K562 (cell line): ENCODE data around the gene ORMDL3. TPM values are rescaled to one million over a fixed set of nuclear protein-coding genes. Genes with fewer than 3 reads are reported as not detected.
A peak's percentile ranks its signal among the peaks of the same experiment; 100 is the strongest.

Experiments used
- BRD9 ChIP-seq: fragments of 450-650 bp; IDR thresholded peaks from 2 replicates; pipeline ENCODE4 v1.6.1; 2018; ENCODE audit warnings: low read depth; ENCODE audit not compliant: partially characterized antibody
- COPS2 ChIP-seq: fragments of 450-650 bp; conservative IDR thresholded peaks from 2 replicates; pipeline ENCODE4 v1.6.1; 2016; ENCODE audit warnings: mild to moderate bottlenecking, moderate library complexity
- DDX20 ChIP-seq: fragments of 450-650 bp; IDR thresholded peaks from 2 replicates; pipeline ENCODE4 v1.6.1; 2016; ENCODE audit warnings: missing genetic modification characterization, low read depth, mild to moderate bottlenecking, missing compliant biosample characterization, moderate library complexity
- FOXK2 ChIP-seq, 2 experiments: fragments of 450-650 bp; IDR thresholded peaks in 1 of 2; conservative IDR thresholded peaks in 1 of 2; 2 replicates each; pipeline ENCODE4 v1.6.1; 2016; ENCODE audit warnings: low read depth in 2 of 2, mild to moderate bottlenecking in 1 of 2
- HDAC3 ChIP-seq: fragments of 450-650 bp; IDR thresholded peaks from 2 replicates; pipeline ENCODE4 v1.6.1; 2018; ENCODE audit warnings: borderline replicate concordance, mild to moderate bottlenecking, moderate library complexity; ENCODE audit not compliant: partially characterized antibody
- IFI16 ChIP-seq: fragments of 250-450 bp; sonication (Bioruptor Pico); IDR thresholded peaks from 2 replicates; pipeline ENCODE4 v2.1.2; 2022; ENCODE audit warnings: mild to moderate bottlenecking, inconsistent platforms
- KDM4B ChIP-seq, 2 experiments: fragments of 450-650 bp in 1 of 2; sonication (generic) in 1 of 2; IDR thresholded peaks; 2 replicates each; pipeline ENCODE4 v1.6.1; 2016 to 2017; ENCODE audit warnings: borderline replicate concordance in 2 of 2, antibody characterized with exemption in 1 of 2, low read depth in 1 of 2, mild to moderate bottlenecking in 1 of 2
- NFE2L1 ChIP-seq: fragments of 450-650 bp; IDR thresholded peaks from 2 replicates; pipeline ENCODE4 v1.6.1; 2016; ENCODE audit warnings: missing genetic modification characterization, low read depth, mild to moderate bottlenecking, missing compliant biosample characterization, moderate library complexity, borderline replicate concordance
- NR2F6 ChIP-seq: fragments of 450-650 bp; formaldehyde crosslinking; IDR thresholded peaks from 2 replicates; pipeline ENCODE4 v1.4.0; 2020; ENCODE audit warnings: mild to moderate bottlenecking
- PHF20 ChIP-seq: fragments of 450-650 bp; IDR thresholded peaks from 2 replicates; pipeline ENCODE4 v1.6.1; 2018; ENCODE audit not compliant: partially characterized antibody
- POU5F1 ChIP-seq: fragments of 150-350 bp; IDR thresholded peaks from 2 replicates; pipeline ENCODE4 v1.6.1; 2014; ENCODE audit warnings: borderline replicate concordance, low read length, low read depth, mild to moderate bottlenecking; ENCODE audit not compliant: partially characterized antibody
- SAP30 ChIP-seq: fragments of 200-600 bp; sonication (generic); IDR thresholded peaks from 2 replicates; pipeline ENCODE4 v1.6.1; 2012; ENCODE audit warnings: borderline replicate concordance, low read depth, mild to moderate bottlenecking, moderate library complexity, low read length, control low read depth, inconsistent platforms; ENCODE audit not compliant: insufficient read depth, poor library complexity, severe bottlenecking
- TCF7 ChIP-seq: sonication (generic); IDR thresholded peaks from 2 replicates; pipeline ENCODE4 v1.6.1; 2016; ENCODE audit warnings: antibody characterized with exemption, borderline replicate concordance
- TCF7L2 ChIP-seq: fragments of 150-350 bp; IDR thresholded peaks from 2 replicates; pipeline ENCODE4 v1.6.1; 2016; ENCODE audit warnings: low read depth, mild to moderate bottlenecking, low read length, moderate library complexity
- TOE1 ChIP-seq, 2 experiments: fragments of 450-650 bp in 1 of 2; sonication (generic) in 1 of 2; formaldehyde crosslinking in 1 of 2; IDR thresholded peaks; 2 replicates each; pipeline versions ENCODE4 v1.7.1 to v1.8.0; 2016 to 2022; ENCODE audit warnings: borderline replicate concordance in 2 of 2, mild to moderate bottlenecking in 2 of 2, antibody characterized with exemption in 1 of 2, inconsistent platforms in 1 of 2, low read depth in 1 of 2, missing genetic modification reagents in 1 of 2, moderate library complexity in 1 of 2
- ZFX ChIP-seq: sonication (generic); formaldehyde crosslinking; IDR thresholded peaks from 2 replicates; pipeline ENCODE4 v1.8.0; 2022; ENCODE audit warnings: mild to moderate bottlenecking, missing genetic modification reagents, moderate library complexity
- ZNF165 ChIP-seq: fragments of 250-450 bp; sonication (Bioruptor Pico); IDR thresholded peaks from 2 replicates; pipeline ENCODE4 v1.4.0; 2020; ENCODE audit warnings: borderline replicate concordance
- ZNF184 ChIP-seq: sonication (generic); formaldehyde crosslinking; IDR thresholded peaks from 2 replicates; pipeline ENCODE4 v1.5.0; 2020; ENCODE audit warnings: missing genetic modification reagents
- polyA plus RNA-seq, 8 experiments: library from polyadenylated mRNA; depleted of rRNA in 4 of 8; stranded (reverse) in 5 of 8; unstranded in 3 of 8; fragments of >200 nt; fragmentation: Nextera tagmentation in 2 of 8; fragmentation: Illumina TruSeq in 1 of 8; extraction: Ambion mirVana in 2 of 8; extraction: Trizol in 1 of 8; gene quantifications; 2 replicates each; pipeline versions ENCODE4 v1.2.1 to v1.2.3, GENCODE V29; 2011 to 2014; ENCODE audit warnings: inconsistent platforms in 1 of 8, missing spikeins in 1 of 8
- total RNA-seq, 7 experiments: library from RNA; depleted of rRNA in 6 of 7; stranded (reverse); fragments of >200 nt in 6 of 7; fragmentation: Illumina TruSeq in 2 of 7; extraction: Trizol in 2 of 7; gene quantifications; 2 replicates each; pipeline versions ENCODE4 v1.2.1 to v1.2.3, GENCODE V29; 2011 to 2021; ENCODE audit warnings: low replicate concordance in 1 of 7
- TF ChIP-seq, protein P1 (sequence below), 2 experiments: IDR thresholded peaks in 1 of 2; conservative IDR thresholded peaks in 1 of 2; 2 replicates each; pipeline ENCODE4 v1.6.1; 2016; ENCODE audit warnings: low read depth in 2 of 2, mild to moderate bottlenecking in 1 of 2, missing compliant biosample characterization in 1 of 2, missing genetic modification characterization in 1 of 2, moderate library complexity in 1 of 2
- TF ChIP-seq, protein P2 (sequence below), 2 experiments: fragments of 450-650 bp in 1 of 2; sonication (generic) in 1 of 2; formaldehyde crosslinking in 1 of 2; IDR thresholded peaks in 1 of 2; conservative IDR thresholded peaks in 1 of 2; 2 replicates each; pipeline versions ENCODE4 v1.6.1 to v1.8.1; 2016 to 2023; ENCODE audit warnings: mild to moderate bottlenecking in 2 of 2, moderate library complexity in 2 of 2, inconsistent platforms in 1 of 2, missing genetic modification reagents in 1 of 2
- TF ChIP-seq, protein P3 (sequence below): fragments of 450-650 bp; conservative IDR thresholded peaks from 2 replicates; pipeline ENCODE4 v1.6.1; 2016; ENCODE audit warnings: missing genetic modification characterization, low read depth, mild to moderate bottlenecking, control low read depth, missing compliant biosample characterization

ORMDL3 gene
- total and polyA plus RNA-seq, 9 of the 15 experiments (the other 6 are each of a cell fraction or from before 2014, with no cell fraction given) = 2.7 to 57.4 (median 27.1) TPM

DNA sequence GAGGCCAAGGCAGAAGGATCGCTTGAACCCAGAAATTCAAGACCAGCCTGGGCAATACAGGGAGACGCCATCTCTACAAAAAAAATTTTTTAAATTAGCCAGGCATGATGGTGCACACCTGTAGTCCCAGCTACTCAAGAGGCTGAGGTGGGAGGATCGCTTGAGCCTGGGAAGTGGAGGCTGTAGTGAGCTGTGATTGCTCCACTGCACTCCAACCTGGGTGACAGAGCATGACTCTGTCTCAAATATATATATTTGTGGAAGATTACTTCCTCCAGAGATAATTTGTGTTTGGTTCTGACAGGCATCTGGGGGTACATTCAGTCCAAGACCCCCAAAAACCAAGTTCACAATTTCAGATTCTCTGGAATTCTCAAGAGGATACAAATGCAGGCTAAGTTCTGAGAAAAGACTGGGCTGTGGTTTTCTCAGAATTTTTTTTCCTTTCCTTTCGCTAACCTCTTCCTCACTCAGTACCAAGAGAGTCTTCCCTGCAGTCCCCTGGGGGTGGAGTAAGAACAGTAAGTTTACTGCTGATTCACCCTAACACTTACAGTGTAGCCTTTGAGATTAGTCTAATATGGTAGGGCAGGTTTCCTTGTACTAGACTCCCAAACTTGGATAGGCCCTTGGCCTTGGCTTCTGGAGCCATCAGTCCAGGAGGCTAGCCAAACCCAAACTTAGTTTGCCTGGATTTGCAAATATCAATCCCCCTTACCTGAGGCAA lies 24.1 kb downstream of the ORMDL3 start (continued):
- TF ChIP-seq IFI16 = no peak
- TF ChIP-seq KDM4B (IDR thresholded peaks at IDR 0.05; ENCODE audit: borderline replicate concordance in 2 of 2, low read depth in 1 of 2) = no peak
- no peak for TF ChIP-seq FOXK2 (conservative IDR thresholded peaks at IDR 0.05 in 1 of 2, IDR thresholded peaks at IDR 0.05 in 1 of 2; ENCODE audit: low read depth in 2 of 2)
- TF ChIP-seq, protein P1, sequence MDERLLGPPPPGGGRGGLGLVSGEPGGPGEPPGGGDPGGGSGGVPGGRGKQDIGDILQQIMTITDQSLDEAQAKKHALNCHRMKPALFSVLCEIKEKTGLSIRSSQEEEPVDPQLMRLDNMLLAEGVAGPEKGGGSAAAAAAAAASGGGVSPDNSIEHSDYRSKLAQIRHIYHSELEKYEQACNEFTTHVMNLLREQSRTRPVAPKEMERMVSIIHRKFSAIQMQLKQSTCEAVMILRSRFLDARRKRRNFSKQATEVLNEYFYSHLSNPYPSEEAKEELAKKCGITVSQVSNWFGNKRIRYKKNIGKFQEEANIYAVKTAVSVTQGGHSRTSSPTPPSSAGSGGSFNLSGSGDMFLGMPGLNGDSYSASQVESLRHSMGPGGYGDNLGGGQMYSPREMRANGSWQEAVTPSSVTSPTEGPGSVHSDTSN (CRISPR knock-in tag; IDR thresholded peaks at IDR 0.05; ENCODE audit: low read depth) = no peak
- TF ChIP-seq, protein P1 (tag; conservative IDR thresholded peaks at IDR 0.05; ENCODE audit: low read depth) = no peak
- TF ChIP-seq TOE1 (IDR thresholded peaks at IDR 0.05; ENCODE audit: borderline replicate concordance) = no peak
- no peak for TF ChIP-seq TOE1 (CRISPR knock-in tag; IDR thresholded peaks at IDR 0.05; ENCODE audit: borderline replicate concordance, low read depth)
- no peak for TF ChIP-seq ZFX (CRISPR knock-in tag)
- no peak for TF ChIP-seq SAP30
- TF ChIP-seq POU5F1 = no peak
- TF ChIP-seq, protein P2, sequence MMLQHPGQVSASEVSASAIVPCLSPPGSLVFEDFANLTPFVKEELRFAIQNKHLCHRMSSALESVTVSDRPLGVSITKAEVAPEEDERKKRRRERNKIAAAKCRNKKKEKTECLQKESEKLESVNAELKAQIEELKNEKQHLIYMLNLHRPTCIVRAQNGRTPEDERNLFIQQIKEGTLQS (IDR thresholded peaks at IDR 0.05) = no peak
- TF ChIP-seq, protein P2 (CRISPR knock-in tag; conservative IDR thresholded peaks at IDR 0.05) = no peak
- TF ChIP-seq ZNF165 = no peak
- TF ChIP-seq PHF20 = no peak
- no peak for TF ChIP-seq TCF7
- TF ChIP-seq, protein P3, sequence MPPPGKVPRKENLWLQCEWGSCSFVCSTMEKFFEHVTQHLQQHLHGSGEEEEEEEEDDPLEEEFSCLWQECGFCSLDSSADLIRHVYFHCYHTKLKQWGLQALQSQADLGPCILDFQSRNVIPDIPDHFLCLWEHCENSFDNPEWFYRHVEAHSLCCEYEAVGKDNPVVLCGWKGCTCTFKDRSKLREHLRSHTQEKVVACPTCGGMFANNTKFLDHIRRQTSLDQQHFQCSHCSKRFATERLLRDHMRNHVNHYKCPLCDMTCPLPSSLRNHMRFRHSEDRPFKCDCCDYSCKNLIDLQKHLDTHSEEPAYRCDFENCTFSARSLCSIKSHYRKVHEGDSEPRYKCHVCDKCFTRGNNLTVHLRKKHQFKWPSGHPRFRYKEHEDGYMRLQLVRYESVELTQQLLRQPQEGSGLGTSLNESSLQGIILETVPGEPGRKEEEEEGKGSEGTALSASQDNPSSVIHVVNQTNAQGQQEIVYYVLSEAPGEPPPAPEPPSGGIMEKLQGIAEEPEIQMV (tag) = peak; percentile 92
- no peak for TF ChIP-seq BRD9
- no peak for TF ChIP-seq DDX20 (tag)
- no peak for TF ChIP-seq HDAC3
- TF ChIP-seq ZNF184 = no peak
- TF ChIP-seq NFE2L1 = no peak; the same call in 1 of the 2 replicates
- no peak for TF ChIP-seq COPS2
- no peak for TF ChIP-seq NR2F6 (CRISPR knock-in tag)
- no peak for TF ChIP-seq TCF7L2
